C4-2B (cell line): Measurements from ENCODE around the gene MYL5.

ENCODE experiments used
- ZFX ChIP-seq: fragments of 450-650 bp; IDR thresholded peaks from 2 replicates; pipeline ENCODE4 v1.6.1; 2017
- TF ChIP-seq, protein P1 (sequence below): fragments of 450-650 bp; conservative IDR thresholded peaks from 2 replicates; pipeline ENCODE4 v1.5.1; 2017; ENCODE audit warnings: mild to moderate bottlenecking

DNA sequence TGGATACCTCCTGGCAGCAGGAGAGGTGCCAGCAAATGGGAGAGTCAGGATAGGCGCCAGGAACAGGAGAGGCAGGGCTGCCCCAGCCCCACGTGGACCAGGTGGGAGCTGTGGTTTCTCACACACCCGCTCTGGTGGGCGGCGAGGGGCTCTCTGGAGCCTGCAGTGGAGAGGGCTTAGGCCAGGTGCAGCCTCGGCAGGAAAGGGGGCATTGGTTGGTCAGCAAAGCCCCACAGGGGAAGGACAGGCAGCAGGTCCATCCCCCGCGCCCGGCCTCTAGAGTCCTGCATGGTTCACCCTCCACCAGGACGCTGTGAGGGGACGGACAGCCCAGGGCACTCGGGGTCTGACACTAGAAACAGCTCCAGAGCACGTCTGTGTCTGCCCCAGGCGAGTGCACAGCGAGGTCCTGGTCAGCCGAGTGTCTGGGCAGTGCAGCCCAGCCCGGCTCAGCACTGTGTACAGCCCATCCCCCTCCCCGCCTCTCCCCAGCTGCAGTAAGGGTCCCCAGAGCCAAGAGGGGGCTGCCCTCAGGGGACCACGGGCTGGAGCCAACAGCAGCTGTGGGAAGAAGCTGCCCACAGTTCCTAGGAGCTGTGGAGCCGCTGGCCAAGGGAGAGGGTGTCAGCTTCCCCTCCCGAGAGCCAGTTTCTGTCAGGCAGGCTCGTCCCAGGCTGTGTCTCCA is 8.4 kb upstream of the MYL5 start:
- TF ChIP-seq, protein P1, sequence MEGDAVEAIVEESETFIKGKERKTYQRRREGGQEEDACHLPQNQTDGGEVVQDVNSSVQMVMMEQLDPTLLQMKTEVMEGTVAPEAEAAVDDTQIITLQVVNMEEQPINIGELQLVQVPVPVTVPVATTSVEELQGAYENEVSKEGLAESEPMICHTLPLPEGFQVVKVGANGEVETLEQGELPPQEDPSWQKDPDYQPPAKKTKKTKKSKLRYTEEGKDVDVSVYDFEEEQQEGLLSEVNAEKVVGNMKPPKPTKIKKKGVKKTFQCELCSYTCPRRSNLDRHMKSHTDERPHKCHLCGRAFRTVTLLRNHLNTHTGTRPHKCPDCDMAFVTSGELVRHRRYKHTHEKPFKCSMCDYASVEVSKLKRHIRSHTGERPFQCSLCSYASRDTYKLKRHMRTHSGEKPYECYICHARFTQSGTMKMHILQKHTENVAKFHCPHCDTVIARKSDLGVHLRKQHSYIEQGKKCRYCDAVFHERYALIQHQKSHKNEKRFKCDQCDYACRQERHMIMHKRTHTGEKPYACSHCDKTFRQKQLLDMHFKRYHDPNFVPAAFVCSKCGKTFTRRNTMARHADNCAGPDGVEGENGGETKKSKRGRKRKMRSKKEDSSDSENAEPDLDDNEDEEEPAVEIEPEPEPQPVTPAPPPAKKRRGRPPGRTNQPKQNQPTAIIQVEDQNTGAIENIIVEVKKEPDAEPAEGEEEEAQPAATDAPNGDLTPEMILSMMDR = no peak
- no peak for TF ChIP-seq ZFX
